OCI-LY3 (cell line): Measurements from ENCODE around the gene RNF168.

Experiments used
- H2AFZ ChIP-seq: fragments of 200-600, 300-600 bp; shearing (Covaris generic); 2 replicates; pipeline ENCODE4 v1.6.0; 2014; ENCODE audit warnings: antibody characterized with exemption, low read depth, low read length
- H3K27ac ChIP-seq: fragments of 200-600, 300-600 bp; sonication (generic); 2 replicates; pipeline ENCODE4 v1.5.1; 2014; ENCODE audit warnings: mild to moderate bottlenecking, low read length, moderate library complexity, mixed read lengths
- H3K27me3 ChIP-seq: fragments of 200-600, 300-600 bp; sonication (generic); 2 replicates; pipeline ENCODE4 v1.6.1; 2014; ENCODE audit warnings: low read depth, low read length, mixed read lengths
- H3K36me3 ChIP-seq: fragments of 200-600, 300-600 bp; sonication (generic); replicated peaks from 2 replicates; pipeline ENCODE3; 2014; ENCODE audit warnings: low read depth, low read length, mixed read lengths
- H3K4me1 ChIP-seq: fragments of 300-600, 200-600 bp; sonication (generic); 2 replicates; pipeline ENCODE4 v1.6.1; 2014; ENCODE audit warnings: low read length, mixed read lengths
- H3K4me2 ChIP-seq: fragments of 200-600, 300-600 bp; sonication (generic); 2 replicates; pipeline ENCODE4 v1.6.1; 2014; ENCODE audit warnings: low read length, mixed read lengths
- H3K4me3 ChIP-seq: fragments of 300-600, 200-600 bp; sonication (generic); 2 replicates; pipeline ENCODE4 v1.5.1; 2014; ENCODE audit warnings: antibody characterized with exemption, mild to moderate bottlenecking, low read length, moderate library complexity
- H3K79me2 ChIP-seq: fragments of 300-600, 200-600 bp; shearing (Covaris generic); 2 replicates; pipeline ENCODE4 v1.6.1; 2014; ENCODE audit warnings: mild to moderate bottlenecking, low read length, mixed read lengths
- H3K9ac ChIP-seq: fragments of 300-600, 200-600 bp; shearing (Covaris generic); 2 replicates; pipeline ENCODE4 v1.6.0; 2014; ENCODE audit warnings: mild to moderate bottlenecking, low read length, moderate library complexity
- H3K9me3 ChIP-seq: fragments of 200-600, 300-600 bp; shearing (Covaris generic); 2 replicates; pipeline ENCODE4 v1.6.1; 2014; ENCODE audit warnings: low read length, mixed read lengths; ENCODE audit not compliant: insufficient read depth
- H4K20me1 ChIP-seq: fragments of 200-600, 300-600 bp; sonication (generic); 2 replicates; pipeline ENCODE4 v1.6.1; 2016; ENCODE audit warnings: low read length, mixed read lengths; ENCODE audit not compliant: insufficient read depth
- CTCF ChIP-seq: fragments of 200-600, 300-600 bp; sonication (generic); IDR thresholded peaks from 2 replicates; pipeline ENCODE4 v1.5.1; 2014; ENCODE audit warnings: antibody characterized with exemption, low read length, low read depth
- EZH2phosphoT487 ChIP-seq: fragments of 200-600 bp; shearing (Covaris generic); IDR thresholded peaks from 2 replicates; pipeline ENCODE4 v1.6.1; 2018; ENCODE audit warnings: antibody characterized with exemption, mixed run types, low read depth

RNF168 gene

GRCh38 chr3:196546537-196546936, 43.0 kb upstream of the RNF168 start:
- Histone ChIP-seq H3K9me3 (peaks cover 4% of the 10 kb centered on the region; the same call in 1 of the 2 replicates), H3K4me2 (no peak overlapping the region), H3K4me1 (no peaks in the 10 kb centered on the region), H3K27me3 (no peaks in the 10 kb centered on the region), H3K27ac (no peak overlapping the region), H3K36me3 (peaks cover 3% of the 10 kb centered on the region), H3K9ac (no peak overlapping the region), H3K79me2 (no peaks in the 10 kb centered on the region), H4K20me1 (no peaks in the 10 kb centered on the region), H3K4me3 (no peak overlapping the region), H2AFZ (no peak overlapping the region)
- TF ChIP-seq EZH2phosphoT487 = no peak
- TF ChIP-seq CTCF = no peak

GRCh38 chr3:196544491-196544992, 41.0 kb upstream of the RNF168 start:
- H3K79me2 ChIP-seq = no peaks in the 10 kb centered on the region
- H3K27me3 ChIP-seq = no peaks in the 10 kb centered on the region
- H3K36me3 ChIP-seq = no peaks in the 10 kb centered on the region
- H3K27ac ChIP-seq = no peak overlapping the region
- no peaks in the 10 kb centered on the region for H3K4me1 ChIP-seq
- no peak overlapping the region for H3K4me2 ChIP-seq
- no peak overlapping the region for H3K9ac ChIP-seq
- no peak overlapping the region for H3K4me3 ChIP-seq
- H3K9me3 ChIP-seq = no peaks in the 10 kb centered on the region
- H2AFZ ChIP-seq = no peak overlapping the region
- H4K20me1 ChIP-seq = no peaks in the 10 kb centered on the region
- no peak for TF ChIP-seq EZH2phosphoT487
- no peak for TF ChIP-seq CTCF

DNA sequence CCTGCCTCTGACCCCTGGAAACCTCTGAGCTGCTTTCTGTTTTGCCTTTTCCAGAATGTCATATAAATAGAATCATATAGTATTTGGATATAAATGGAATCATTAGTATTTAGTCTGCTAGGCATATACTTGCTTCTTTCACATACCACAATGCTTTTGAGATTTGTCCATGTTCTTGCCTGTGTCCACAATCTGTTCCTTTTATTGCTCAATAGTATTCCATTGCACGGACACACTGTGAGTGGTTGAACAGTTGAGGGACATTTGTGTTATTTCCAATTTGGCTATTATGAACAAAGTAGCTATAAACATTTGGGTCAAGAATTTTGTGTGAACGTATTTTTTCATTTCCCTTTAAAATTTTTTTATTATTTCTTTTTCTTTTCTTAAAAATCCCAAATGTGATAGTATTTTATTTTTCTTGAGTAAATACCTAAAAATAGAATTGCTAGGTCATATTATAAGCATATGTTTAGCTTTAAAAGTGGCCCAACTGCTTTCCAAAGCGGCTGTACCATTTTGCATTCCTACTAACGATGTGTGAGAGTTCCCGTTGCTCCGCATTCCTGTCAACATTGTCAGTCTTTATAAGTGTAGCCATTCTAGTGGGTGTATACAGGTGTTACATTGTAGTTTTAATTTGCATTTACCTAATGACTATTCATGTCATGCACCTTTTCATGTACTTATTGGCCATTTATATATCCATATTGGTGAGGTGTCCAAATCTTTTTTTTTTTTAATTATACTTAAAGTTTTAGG, 38.3 kb upstream of the RNF168 start:
- Histone ChIP-seq H3K9me3 (no peaks in the 10 kb centered on the region), H3K4me1 (no peaks in the 10 kb centered on the region), H3K9ac (no peak overlapping the region), H3K4me3 (no peak overlapping the region), H3K36me3 (no peaks in the 10 kb centered on the region), H3K27me3 (no peaks in the 10 kb centered on the region), H4K20me1 (no peaks in the 10 kb centered on the region), H2AFZ (no peak overlapping the region), H3K4me2 (no peak overlapping the region), H3K79me2 (no peaks in the 10 kb centered on the region), H3K27ac (no peak overlapping the region)
- TF ChIP-seq CTCF (no peak), EZH2phosphoT487 (no peak)

GRCh38 chr3:196537319-196537984, 33.9 kb upstream of the RNF168 start:
- Histone ChIP-seq H3K4me3 (no peak overlapping the region), H2AFZ (no peak overlapping the region), H3K4me2 (no peak overlapping the region), H3K4me1 (no peaks in the 10 kb centered on the region), H3K36me3 (no peaks in the 10 kb centered on the region), H3K9ac (no peak overlapping the region), H3K27me3 (no peaks in the 10 kb centered on the region), H4K20me1 (no peaks in the 10 kb centered on the region), H3K79me2 (no peaks in the 10 kb centered on the region), H3K9me3 (no peaks in the 10 kb centered on the region), H3K27ac (no peak overlapping the region)
- no peak for TF ChIP-seq EZH2phosphoT487
- TF ChIP-seq CTCF = peak; percentile 78
